Muscle of arm (tissue), 14 donors: ENCODE measurements around the gene ANKRD33. TPM values are rescaled to one million over a fixed set of nuclear protein-coding genes. Genes with fewer than 3 reads are reported as not detected.

ENCODE experiments used
- DNase-seq: peaks from one replicate; pipeline ENCODE4 v3.0.0-alpha.2; 2013
- long read RNA-seq, 11 donors: transcript quantifications; one replicate each; lab custom pipeline, GENCODE V29; 2026
- polyA plus RNA-seq, 12 donors: library from polyadenylated mRNA; unstranded; fragments of 120-200 nt; gene quantifications; one replicate each; pipeline ENCODE4 v1.2.1, GENCODE V29; 2013; ENCODE audit not compliant: insufficient read length in 12 of 12

The ANKRD33 gene
- under 1 TPM in 6 of 12 donors, not detected in 6; 0.08 to 0.36 (median 0.20) TPM for polyA plus RNA-seq
- long read RNA-seq, donor 1 = 0 reads
- long read RNA-seq, donor 2 = 0 reads
- long read RNA-seq, donor 3 = 0 reads
- long read RNA-seq, donor 4 = 0 reads
- long read RNA-seq, donor 5 = 0 reads
- long read RNA-seq, donor 6 = 0 reads
- long read RNA-seq, donor 7 = 0 reads
- long read RNA-seq, donor 8 = 0 reads
- long read RNA-seq, donor 9 = 0 reads
- long read RNA-seq, donor 10 = 0 reads
- long read RNA-seq, donor 11 = 0 reads

- no peak for DNase-seq
These were observed at the start of gene ANKRD33 for GRCh38 chr12:51887476-51888315. Gene ANKRD33 (plus strand): TSS chr12:51888103. CDS start chr12:51888187, 84 bp downstream.

GRCh38 chr12:51838762-51839161 is 49.1 kb upstream of the ANKRD33 start:
- no peak for DNase-seq

GRCh38 chr12:51839310-51839947 is 48.5 kb upstream of the ANKRD33 start:
- DNase-seq = no peak

GRCh38 chr12:51840966-51841365 is 46.9 kb upstream of the ANKRD33 start:
- DNase-seq = no peak

- DNase-seq = no peak
These were observed 46.2 kb upstream of the ANKRD33 start for GRCh38 chr12:51841727-51842126.

GRCh38 chr12:51844854-51845253 is 43.0 kb upstream of the ANKRD33 start:
- no peak for DNase-seq

- no peak for DNase-seq
These were observed 42.4 kb upstream of the ANKRD33 start for GRCh38 chr12:51845482-51845881.

GRCh38 chr12:51846271-51846691 is 41.6 kb upstream of the ANKRD33 start:
- no peak for DNase-seq

- peak; percentile 49 for DNase-seq
These were observed 40.8 kb upstream of the ANKRD33 start for GRCh38 chr12:51846911-51847642.

GRCh38 chr12:51847643-51848325 is 40.1 kb upstream of the ANKRD33 start:
- no peak for DNase-seq

GRCh38 chr12:51848326-51848727 is 39.6 kb upstream of the ANKRD33 start, which contains the start of gene FIGNL2:
Gene FIGNL2 (minus strand): TSS chr12:51848718. CDS start chr12:51822413, 26,305 bp downstream.
- DNase-seq = no peak

GRCh38 chr12:51848841-51849735 is 38.8 kb upstream of the ANKRD33 start:
- no peak for DNase-seq

GRCh38 chr12:51850081-51850964 is 37.6 kb upstream of the ANKRD33 start:
- DNase-seq = no peak

- DNase-seq = no peak
These were observed 37.0 kb upstream of the ANKRD33 start for GRCh38 chr12:51850965-51851299.

- no peak for DNase-seq
These were observed 36.3 kb upstream of the ANKRD33 start for GRCh38 chr12:51851413-51852124.

- no peak for DNase-seq
These were observed 35.3 kb upstream of the ANKRD33 start for GRCh38 chr12:51852404-51853137.

- no peak for DNase-seq
These were observed 32.1 kb upstream of the ANKRD33 start for GRCh38 chr12:51855586-51856428.
